ENCODE data around the gene TMEM123.

TMEM123 gene

GRCh38 chr11:102415304-102415916, 37.2 kb downstream of the TMEM123 start:
- TF ChIP-seq CTCF (IDR thresholded peaks at IDR 0.05; ENCODE audit: low read length, missing control alignments): no peak
- DNase-seq (ENCODE audit: low read depth): no peak
- no peak overlapping the region for H3K4me3 ChIP-seq (replicated peaks; ENCODE audit: low read depth, low read length)

GRCh38 chr11:102414559-102414958, 38.0 kb downstream of the TMEM123 start:
- DNase-seq (ENCODE audit: low read depth): no peak
- TF ChIP-seq CTCF (IDR thresholded peaks at IDR 0.05; ENCODE audit: low read length, missing control alignments): no peak
- no peak overlapping the region for H3K4me3 ChIP-seq (replicated peaks; ENCODE audit: low read depth, low read length)

GRCh38 chr11:102413497-102413896, 39.1 kb downstream of the TMEM123 start:
- H3K4me3 ChIP-seq (replicated peaks; ENCODE audit: low read depth, low read length): no peak overlapping the region
- no peak for DNase-seq (ENCODE audit: low read depth)
- TF ChIP-seq CTCF (IDR thresholded peaks at IDR 0.05; ENCODE audit: low read length, missing control alignments): no peak

DNA sequence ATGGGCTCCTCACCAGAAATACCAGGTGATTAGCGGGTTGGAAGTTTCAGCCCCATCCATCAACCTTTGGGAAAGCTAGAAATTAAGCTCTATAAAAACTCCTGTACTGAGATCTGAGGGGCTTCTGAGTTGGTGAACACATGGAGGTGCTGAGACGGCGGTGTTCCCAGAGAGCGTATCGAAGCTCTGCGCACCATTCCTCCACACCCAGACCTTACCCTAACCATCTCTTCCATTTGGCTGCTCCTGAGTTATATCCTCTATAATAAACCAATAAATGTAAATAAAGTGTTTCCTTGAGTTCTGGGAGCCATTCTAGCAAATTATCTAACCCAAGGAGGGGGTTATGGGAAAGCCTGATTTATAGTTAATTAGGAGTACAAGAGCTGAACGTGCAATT, 41.4 kb downstream of the TMEM123 start:
- no peak for DNase-seq (ENCODE audit: low read depth)
- H3K4me3 ChIP-seq (replicated peaks; ENCODE audit: low read depth, low read length): no peak overlapping the region
- no peak for TF ChIP-seq CTCF (IDR thresholded peaks at IDR 0.05; ENCODE audit: low read length, missing control alignments)

DNA sequence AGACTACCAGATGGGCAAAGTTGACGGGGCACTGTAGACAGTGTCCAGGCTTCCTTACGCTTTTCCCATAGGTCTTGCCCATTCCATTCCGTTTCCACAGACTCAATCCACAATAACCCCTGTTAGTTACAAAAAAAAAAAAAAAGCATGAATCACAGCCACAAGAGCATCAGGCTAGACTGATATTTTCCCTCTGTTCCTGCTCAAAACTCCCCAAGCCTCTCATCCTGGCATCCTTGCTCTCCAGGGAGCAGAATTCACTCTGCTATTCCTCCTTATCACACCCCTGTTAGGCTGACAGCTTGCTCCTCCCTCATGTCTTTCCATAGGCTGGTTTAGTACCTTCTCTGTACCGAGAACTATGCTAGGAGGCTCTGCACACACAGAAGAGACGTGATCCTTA, 42.2 kb downstream of the TMEM123 start:
- TF ChIP-seq CTCF (IDR thresholded peaks at IDR 0.05; ENCODE audit: low read length, missing control alignments): no peak
- H3K4me3 ChIP-seq (replicated peaks; ENCODE audit: low read depth, low read length): no peak overlapping the region

DNA sequence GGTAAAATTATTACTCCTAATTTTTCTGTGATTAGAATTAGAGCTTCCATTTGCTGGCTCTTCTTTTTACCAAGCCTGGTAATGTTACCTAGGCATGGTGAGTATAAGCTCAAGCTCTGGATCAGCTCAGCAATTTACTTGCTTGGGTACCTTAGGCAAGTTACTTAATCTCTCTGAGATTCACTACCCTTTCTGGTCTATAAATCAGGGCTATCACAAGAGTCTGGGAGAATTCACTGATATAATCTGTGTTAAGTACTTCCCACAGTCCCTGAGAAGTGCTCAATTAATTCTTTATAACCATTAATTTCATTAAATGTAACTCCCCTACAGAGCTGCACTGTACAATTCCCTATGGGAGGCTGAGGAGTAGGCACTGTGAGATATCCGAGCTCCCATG, 44.2 kb downstream of the TMEM123 start:
- no peak overlapping the region for H3K4me3 ChIP-seq (replicated peaks; ENCODE audit: low read depth, low read length)
- no peak for DNase-seq (ENCODE audit: low read depth)
- TF ChIP-seq CTCF (IDR thresholded peaks at IDR 0.05; ENCODE audit: low read length, missing control alignments): no peak

More for the DNA sequence above, 42.2 kb downstream of the TMEM123 start:
- DNase-seq (ENCODE audit: low read depth): peak; percentile 60

- no peak overlapping the region for H3K4me3 ChIP-seq (replicated peaks; ENCODE audit: low read depth, low read length)
- no peak for TF ChIP-seq CTCF (IDR thresholded peaks at IDR 0.05; ENCODE audit: low read length, missing control alignments)
- DNase-seq (ENCODE audit: low read depth): no peak
These were observed 44.7 kb downstream of the TMEM123 start for GRCh38 chr11:102407901-102408300.

All from fibroblast of pulmonary artery (primary cell).